DMS 273 (cell line): ENCODE data around the gene SGMS1.

Source experiments
- DNase-seq: peaks from one replicate; lab custom pipeline; 2025; ENCODE audit not compliant: unreplicated experiment; lab: John Stamatoyannopoulos, UW

The SGMS1 gene

GRCh38 chr10:50406457-50407070 lies 217.2 kb downstream of the SGMS1 start:
- no peak for DNase-seq

- DNase-seq = no peak
Observed at GRCh38 chr10:50405723-50406122, 218.0 kb downstream of the SGMS1 start.

DNA sequence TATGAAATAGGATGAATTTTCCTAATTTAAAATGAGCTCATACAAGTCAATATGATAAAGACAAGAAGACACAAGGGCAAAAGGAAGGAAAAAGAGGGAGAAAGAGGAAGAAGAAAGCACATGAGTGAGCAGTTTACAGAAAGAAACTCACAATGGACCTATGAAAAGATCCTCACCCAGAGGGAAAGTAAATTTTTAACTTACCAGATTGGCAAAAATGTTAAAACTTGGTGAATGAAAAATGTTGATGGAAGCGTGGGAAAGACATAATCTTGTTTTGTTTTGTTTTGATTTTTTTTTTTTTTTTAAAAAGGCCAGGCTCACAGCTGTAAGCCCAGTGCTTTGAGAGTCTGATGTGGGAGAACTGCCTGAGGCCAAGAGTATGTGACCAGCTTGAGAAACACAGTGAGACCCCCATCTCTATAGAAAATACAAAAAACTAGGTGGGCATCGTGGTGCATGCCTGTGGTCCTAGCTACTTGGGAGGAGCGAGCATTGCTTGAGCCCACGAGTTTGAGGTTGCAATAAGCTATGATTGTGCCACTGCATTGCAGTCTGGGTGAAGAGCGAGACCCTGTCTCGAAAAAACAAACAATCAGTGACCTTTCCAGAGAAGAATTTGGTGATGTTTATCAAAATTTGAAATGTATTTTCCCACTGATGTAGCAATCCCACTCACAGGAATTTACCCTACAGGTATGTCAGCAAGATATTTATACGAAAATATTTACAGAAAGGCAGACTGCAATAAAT lies 219.6 kb downstream of the SGMS1 start:
- DNase-seq = no peak

DNA sequence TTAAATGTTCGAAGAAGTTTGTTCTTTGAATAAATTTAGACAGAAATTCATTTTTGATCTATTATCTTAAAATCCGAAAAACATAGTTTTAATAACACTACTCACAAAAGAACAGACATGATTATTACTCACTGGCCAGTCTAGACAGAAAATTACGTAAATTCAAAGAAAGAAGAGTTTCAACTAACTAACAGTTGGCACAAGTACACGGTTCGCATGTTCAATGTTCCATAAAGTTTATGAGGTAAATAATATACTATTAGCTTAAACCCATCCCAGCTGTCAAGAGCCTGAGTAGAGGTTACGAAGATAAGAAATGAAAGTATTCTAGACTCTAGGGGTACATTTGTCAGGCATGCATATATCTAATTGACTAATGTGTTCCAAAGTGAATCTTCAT lies 220.7 kb downstream of the SGMS1 start:
- DNase-seq = no peak

GRCh38 chr10:50402466-50402865 lies 221.3 kb downstream of the SGMS1 start:
- DNase-seq = no peak

DNA sequence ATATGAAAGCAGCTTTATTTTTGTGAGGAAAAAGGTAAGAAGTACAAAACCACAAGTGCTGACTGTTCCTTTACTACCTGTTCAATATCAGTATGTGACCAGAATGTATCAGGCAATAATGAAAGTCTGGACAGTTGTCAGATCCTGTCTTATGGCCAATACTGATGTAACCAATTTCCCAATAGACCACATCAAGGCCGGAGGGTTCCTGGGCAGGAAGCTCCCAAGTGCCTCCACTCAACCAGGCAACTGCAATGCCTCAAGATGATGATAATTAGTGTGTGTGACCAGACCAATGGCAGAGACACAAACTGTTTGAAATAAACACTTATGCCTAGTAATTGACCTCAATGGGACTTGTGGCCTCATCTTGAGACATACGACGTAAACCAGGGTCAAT lies 223.1 kb downstream of the SGMS1 start:
- DNase-seq = no peak

DNA sequence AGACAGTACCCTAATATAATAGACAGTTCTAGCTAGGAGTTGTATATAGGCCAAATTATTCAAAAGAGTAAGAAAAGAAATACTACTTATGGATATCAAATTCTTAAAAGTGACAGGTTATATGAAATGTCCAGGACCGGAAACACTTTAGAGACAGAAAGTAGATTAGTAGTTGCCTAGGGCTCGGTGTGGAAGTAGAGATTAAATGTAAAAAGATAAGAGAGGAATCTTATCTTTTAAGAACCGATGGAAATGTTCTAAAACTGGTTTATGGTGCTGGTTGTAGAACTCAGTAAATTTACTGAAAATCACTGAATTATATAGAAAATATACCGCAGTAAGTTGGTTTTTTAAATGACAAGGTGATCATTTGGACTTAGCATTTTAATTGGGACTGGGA lies 224.9 kb downstream of the SGMS1 start:
- no peak for DNase-seq

- DNase-seq = no peak
Observed at GRCh38 chr10:50398381-50398780, 225.4 kb downstream of the SGMS1 start.

- no peak for DNase-seq
Observed at GRCh38 chr10:50397312-50398140, 226.2 kb downstream of the SGMS1 start.

GRCh38 chr10:50396491-50397311 lies 227.1 kb downstream of the SGMS1 start:
- DNase-seq = no peak

- DNase-seq = no peak
Observed at GRCh38 chr10:50395851-50396250, 227.9 kb downstream of the SGMS1 start.

GRCh38 chr10:50395271-50395670 lies 228.5 kb downstream of the SGMS1 start:
- DNase-seq = no peak

GRCh38 chr10:50394832-50395231 lies 228.9 kb downstream of the SGMS1 start:
- DNase-seq = no peak

GRCh38 chr10:50393784-50394467 lies 229.8 kb downstream of the SGMS1 start:
- no peak for DNase-seq

GRCh38 chr10:50392966-50393718 lies 230.6 kb downstream of the SGMS1 start:
- DNase-seq = no peak

DNA sequence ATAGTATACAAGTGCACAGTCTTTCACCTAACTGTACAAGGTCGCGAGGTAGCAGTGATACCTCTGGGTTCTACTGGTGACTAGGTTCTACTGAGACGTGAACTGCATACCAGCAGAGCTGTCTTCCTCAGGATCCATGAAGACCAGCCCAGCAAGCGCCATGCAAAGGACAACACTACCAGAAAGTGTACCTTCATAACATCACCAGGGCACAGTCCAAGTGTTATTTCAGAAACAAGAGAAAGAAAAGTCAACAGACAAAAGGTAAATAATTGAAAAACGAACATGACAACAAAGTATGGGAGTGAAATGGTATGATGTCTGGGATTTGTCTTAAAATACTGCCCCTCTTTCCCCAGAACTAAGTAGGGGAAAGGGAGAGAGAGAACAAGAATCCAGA lies 231.3 kb downstream of the SGMS1 start:
- no peak for DNase-seq

DNA sequence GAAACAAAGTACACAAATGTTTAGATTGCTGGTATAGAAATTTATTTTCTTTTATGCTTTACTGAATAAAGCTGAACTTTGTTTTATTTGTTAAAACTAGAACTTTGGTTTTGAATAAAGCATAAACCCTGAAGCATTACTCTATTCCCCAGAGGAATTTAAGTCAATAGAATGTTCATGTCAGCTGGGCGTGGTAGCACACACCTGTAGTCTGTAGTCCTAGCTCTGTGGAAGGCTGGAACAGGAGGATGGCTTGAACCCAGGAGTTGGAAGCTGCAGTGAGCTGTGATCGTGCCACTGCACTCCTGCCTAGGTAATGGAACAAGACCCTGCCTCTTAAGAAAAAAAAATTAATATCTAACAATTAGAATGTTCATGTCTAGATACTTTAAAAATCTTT lies 233.5 kb downstream of the SGMS1 start:
- no peak for DNase-seq

DNA sequence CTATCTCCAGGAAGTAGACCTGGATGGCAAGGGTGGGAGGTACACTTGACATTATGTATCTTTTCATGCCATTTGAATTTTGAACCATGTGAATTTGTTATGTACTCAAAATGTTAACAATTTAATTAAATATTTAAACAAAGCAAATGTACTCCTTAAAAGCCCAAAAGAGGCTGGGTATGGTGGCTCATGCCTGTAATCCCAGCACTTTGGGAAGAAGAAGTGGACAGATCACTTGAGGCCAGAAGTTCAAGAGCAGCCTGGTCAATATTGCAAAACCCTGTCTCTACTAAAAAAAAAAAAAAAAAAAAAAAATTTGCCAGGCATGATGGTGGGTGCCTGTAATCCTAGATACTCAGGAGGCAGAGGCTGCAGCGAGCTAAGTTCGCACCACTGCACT lies 235.6 kb downstream of the SGMS1 start:
- DNase-seq = no peak

DNA sequence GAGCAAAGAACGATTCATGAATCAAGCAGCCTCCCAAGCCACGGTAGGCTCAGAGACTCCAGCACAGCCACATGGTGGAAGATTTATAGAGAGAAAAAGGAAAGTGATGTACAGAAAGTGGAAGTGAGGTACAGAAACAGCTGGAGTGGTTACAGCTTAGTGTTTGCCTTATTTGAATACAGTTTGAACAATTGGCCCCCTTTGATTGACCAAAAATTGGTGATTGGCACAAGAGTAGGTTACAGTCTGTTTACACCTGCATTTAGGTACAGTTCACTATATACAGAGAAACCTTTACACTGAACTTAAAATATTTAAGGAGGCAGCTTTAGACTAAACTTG lies 236.1 kb downstream of the SGMS1 start:
- no peak for DNase-seq
